C4-2B (cell line): ENCODE results near the gene MYPOP.

ENCODE experiments used
- ZFX ChIP-seq: fragments of 450-650 bp; IDR thresholded peaks from 2 replicates; pipeline ENCODE4 v1.6.1; 2017
- TF ChIP-seq, protein P1 (sequence below): fragments of 450-650 bp; conservative IDR thresholded peaks from 2 replicates; pipeline ENCODE4 v1.5.1; 2017; ENCODE audit warnings: mild to moderate bottlenecking

DNA sequence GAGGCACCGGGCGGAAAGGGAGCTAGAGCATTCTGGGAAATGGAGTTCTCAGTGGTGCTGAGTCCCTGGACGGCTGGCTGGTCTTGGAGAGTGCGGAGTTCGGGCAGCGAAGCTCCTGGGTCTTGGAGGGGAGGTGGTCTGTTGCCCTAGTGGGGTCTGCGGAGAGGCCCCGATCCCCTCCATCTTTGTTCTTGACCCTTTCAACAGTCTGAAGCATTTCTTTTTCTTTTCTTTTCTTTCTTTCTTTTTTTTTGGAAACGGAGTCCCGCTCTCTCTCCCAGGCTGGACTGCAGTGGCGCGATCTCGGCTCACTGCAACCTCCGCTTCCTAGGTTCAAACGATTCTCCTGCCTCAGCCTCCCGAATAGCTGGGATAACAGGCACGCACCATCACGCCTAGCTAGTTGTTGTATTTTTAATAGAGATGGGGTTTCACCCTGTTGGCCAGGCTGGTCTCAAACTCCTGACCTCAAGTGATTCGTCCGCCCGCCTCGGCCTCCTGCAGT, 39.0 kb downstream of the MYPOP start:
- TF ChIP-seq, protein P1, sequence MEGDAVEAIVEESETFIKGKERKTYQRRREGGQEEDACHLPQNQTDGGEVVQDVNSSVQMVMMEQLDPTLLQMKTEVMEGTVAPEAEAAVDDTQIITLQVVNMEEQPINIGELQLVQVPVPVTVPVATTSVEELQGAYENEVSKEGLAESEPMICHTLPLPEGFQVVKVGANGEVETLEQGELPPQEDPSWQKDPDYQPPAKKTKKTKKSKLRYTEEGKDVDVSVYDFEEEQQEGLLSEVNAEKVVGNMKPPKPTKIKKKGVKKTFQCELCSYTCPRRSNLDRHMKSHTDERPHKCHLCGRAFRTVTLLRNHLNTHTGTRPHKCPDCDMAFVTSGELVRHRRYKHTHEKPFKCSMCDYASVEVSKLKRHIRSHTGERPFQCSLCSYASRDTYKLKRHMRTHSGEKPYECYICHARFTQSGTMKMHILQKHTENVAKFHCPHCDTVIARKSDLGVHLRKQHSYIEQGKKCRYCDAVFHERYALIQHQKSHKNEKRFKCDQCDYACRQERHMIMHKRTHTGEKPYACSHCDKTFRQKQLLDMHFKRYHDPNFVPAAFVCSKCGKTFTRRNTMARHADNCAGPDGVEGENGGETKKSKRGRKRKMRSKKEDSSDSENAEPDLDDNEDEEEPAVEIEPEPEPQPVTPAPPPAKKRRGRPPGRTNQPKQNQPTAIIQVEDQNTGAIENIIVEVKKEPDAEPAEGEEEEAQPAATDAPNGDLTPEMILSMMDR: no peak
- no peak for TF ChIP-seq ZFX
